ENCODE data around the gene GSG1L.

GSG1L gene

DNA sequence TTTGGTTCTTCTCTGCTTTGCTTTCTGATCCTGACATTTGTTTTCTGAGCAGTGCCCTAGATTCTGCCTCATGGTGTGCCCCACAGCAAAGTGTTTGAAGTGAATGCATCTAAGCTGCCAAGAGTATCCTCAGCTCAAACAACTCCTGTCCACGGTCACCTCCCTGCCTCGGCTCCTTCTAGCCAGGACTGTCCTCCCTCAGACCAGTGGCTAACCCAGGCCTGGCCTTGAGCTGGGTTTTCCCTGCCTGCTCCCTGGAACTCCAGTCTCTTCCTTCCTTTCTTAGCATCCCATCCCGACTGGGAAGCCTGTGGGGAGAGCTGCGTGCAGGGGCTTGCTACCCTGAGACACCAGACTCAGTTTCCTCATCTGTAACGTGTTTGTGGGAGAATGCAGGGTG lies 256.5 kb downstream of the GSG1L start:
- no peak for DNase-seq

DNA sequence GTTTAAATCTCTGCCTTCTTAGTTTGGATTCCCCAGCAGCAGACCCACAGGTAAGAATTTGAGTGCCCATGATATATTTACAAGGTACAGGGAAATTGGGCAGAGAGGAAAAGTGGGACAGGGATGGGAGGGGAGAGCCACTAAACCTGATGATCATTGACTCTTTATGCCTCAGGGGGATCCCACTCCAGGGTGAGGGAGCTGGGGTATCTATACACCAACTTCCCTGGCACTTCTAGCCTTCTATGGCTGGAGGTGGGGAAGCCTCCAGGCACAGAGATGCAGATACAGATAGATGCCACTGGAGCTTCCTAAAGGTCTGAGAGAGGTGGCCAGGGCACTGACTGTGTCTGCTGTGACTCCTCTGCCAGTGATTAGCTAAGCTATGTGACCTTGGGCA lies 257.1 kb downstream of the GSG1L start:
- DNase-seq, result no peak

DNA sequence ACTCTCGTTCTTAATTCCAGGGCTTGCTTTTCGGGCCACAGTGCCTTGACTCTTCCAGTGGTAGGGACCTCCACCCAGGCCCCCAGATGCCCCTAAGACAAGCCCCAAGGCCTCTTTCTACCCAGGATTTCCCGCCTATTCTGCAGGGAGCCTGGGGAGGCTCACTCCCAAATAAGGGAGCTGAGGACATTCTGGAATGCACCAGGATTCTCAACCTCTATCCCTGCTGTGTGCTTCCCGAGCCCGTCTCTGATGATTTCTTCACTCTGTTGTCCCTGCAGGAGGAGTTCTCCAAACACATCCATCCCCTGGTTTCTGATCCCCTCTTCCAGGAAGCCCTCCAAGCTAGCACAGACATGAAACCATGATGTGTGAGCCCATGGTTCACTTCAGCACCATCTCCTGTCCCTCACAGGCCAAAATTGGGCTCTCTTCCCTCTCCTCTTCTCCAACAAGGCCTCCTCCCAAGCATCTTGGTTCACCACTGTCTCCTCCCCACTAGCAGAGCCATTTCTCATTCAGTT lies 257.6 kb downstream of the GSG1L start:
- DNase-seq, result no peak

DNA sequence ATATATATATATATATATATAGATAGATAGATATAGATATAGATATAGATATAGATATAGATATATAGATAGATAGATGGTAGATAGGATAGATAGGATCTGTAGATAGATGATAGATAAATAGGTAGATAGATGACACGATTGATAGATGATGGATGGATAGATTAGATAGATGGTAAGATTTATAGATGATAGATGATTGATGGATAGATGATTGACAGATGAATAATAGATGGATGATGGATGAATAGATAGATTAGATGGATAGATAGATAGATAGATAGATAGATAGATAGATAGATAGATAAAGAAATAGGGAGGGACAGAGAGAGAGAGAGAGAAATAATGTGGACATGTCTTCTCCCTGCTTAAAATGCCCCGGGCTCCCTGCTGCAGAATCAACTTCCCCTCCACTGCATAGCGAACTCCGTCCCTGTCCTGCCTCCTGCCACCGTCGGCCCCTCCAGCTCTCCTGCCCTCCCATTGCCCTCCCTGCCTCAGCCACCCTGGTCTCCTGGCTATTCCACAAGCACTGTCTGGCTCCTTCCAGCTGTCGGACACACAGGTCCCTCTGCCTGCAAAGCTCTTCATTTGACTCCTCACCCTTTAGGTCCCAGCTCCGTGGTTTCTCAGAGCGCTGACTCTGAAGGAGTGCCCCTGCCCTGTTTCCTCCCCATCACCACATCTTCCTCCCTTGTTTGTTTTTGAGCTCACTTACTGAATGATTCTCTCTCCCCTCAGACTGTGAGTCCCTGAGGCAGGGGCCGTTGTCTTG lies 259.6 kb downstream of the GSG1L start:
- DNase-seq, result no peak

DNA sequence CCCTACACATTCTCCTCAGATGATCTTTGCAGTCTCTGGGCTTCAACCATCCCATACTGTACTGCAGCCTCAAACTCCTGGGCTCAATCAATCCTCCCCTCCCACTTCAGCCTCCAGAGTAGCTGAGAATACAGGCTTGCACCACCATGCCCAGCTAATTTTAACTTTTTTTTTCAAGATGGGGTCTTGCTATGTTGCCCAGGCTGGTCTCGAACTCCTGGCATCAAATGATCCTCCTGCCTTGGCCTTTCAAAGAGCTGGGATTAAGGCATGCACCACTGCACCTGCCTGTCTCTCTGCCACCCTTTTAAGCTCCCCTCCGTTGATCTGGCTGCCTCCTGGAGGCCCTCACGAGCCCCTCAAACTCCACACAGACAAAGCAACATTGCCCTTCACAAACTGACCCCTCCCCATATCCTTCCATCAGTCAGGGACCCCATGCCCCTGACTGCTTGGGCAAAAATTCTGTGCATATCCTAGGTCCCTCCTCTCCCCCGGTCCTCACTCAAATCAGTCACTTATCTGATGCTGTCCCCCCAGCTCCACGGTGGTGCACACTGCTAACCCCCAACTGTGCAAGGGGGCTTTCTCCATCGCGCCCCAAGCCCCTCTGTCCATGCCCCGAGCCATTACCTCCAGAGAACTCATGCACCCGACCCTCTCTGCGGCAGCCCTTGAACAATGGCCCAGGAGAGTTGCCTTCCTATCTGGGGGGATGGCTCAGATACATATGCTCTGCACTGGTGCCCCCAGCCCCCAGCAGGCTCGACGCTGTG lies 260.7 kb downstream of the GSG1L start:
- no peak for DNase-seq

DNA sequence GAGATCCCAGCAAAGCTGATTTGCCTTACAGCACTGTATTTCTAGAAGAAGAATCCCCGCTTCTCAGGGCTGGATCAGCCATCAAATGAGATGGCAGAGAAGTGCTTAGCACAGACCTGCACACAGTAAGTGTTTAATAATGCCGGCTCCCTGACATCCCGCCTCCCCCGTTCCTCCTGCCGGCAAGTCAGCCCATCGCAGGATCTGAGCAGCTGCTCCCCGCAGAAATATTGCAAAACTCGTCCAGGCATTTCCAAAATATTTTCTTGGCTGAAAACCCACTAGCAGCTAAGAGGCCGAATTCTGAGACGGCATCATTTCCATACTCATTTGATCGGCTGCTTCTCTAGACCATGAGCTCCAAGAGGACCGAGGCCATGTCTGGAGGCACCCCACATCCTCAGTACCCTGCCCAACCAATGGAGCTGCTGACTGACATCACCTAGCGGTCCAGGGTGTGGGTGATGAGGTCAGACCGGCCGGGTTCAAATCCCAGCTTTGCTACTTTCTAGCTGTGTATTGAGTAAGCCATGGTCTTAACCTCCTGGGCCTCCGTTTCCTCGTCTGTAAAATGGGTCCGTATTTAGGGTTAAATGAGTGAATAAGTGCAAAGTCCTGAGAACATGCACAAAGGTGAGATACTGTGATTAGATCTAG lies 262.1 kb downstream of the GSG1L start:
- no peak for DNase-seq

DNA sequence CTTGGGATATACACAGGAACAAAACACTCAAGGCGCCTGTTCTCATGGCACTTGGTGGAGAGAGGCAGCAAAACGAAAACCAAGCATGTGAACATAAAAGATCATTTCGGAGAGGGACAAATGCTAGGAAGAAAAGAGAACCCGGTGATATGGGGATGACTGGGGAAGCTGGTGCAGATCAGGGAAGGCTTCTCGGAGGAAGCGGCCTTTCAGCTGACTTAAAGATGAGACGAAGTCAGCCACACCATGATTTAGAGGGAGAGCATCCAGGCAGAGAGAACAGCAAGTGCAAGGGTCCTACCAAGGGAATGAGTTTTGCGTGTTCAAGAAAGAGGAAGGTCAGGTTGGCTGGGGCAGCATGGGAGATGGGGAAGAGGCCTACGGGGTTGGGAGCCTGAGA lies 262.7 kb downstream of the GSG1L start:
- no peak for DNase-seq

DNA sequence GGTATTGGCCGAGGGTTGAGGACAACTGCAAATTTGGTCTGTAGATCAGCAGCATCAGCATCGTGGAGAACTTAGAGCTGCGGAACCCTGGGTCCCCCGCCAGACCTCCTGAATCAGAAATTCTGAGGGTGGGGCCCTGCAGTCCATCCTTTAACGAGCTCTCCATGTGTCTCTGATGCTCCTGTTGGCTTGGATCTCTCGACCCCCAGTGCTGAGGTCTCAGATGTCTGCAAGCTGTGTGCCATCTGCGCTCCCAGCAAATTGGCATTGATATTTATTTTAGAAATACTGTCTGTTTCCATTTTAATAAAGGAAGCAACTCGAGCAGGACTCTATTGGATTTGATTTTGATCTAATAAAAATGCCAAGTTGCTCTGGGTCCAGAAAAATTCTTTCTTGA lies 263.6 kb downstream of the GSG1L start:
- DNase-seq, result no peak

DNA sequence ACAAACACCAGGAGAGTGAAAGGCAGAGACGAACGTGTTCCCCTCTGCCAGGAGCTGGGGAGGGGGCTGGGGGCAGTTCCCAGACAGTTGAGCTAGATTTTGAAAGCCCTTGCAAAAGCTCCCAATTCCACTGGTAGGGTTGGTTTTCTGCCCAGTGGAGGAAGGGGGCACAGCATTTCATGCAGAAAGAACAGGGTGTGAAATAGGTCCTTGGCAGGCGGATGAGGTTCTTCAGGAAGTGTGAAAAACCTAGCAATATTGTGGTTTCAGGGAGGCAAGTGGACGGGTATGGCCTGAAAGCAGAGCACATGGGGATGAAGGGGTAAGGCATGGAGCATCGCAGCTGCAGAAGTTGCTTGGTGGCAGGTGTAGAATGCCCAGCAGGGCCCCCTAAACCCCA lies 265.3 kb downstream of the GSG1L start:
- no peak for DNase-seq

DNA sequence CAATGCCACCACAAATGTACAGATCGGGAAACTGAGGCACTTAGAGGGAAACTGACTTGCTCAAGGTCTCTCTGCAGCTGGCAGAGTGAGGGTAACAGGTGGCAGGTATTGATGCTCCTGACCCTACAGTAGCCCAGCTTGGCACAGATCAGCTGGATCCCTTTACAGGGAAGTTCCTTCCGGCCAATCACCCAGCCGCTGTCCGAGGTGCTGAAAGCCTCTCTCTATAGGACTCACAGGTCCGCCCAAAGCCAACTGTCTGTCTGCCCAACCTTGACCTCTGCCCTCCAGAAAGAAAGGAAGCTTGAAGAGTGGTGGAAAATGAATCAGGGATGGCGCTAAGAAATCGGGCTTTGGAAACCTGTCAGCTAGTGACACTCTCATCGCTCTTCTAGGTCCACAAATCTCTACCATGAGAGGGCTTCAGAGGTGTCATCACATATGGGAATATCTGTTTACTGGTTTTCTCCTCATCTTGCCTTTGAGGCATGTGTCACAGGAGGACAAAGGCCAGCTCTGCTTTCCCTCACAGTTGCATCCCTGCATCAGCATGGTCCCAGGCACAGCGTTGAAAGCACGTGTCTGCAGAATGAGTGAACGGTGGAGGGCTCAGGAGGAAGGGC lies 267.4 kb downstream of the GSG1L start:
- no peak for DNase-seq

DNA sequence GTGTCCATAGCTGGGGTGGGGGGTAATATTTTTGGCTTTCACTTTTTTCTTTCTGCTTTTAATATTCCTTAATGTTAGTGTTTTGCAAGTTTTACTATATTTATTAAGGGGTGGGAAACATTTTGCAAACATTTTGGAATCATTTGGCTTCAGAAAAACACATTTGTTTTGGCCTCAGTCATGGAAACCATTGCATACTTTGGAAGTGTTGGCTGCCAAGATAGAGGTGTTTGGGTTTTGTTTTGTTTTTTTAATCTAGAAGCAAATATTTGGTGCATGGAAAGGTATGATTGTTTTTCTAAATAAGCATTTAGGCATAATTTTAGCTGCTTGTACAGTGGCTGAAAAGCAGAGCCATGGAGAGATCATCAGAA lies 270.3 kb downstream of the GSG1L start:
- DNase-seq, result no peak

DNA sequence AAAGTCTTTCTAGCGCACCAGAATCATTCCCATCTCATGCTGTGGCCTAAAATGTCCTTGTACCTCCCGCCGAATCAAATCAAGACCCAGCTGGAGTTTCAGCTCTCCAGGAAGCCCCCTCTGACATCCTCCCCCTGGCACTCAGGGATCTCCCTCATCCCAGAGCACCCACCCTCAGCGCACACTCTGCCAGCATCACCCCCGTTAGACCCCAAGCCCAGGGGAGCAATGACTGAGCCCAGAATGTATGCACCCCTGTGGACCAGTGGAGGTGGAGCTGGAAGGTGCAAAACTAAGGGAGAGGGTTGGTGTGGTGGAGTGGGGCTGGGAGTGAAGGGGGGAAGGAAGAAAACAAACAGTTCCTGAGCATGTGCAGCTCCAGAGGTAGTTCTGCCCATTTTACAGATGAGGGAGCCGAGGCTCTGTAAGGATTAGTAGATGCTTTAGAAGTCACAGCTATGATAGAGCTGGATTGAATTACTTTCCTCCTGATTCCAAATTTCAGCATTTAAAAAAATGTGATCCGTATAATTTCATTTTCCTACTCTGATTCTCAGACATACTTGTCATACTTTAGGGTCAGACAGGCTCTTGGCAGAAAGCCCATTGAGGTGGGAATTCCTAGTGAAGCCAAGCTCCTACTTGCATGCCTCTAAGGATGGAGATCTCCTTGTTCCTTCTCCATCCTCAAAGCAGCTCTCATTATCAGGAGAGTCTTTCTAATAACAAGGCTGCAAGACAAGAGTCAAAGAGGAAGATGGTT lies 270.8 kb downstream of the GSG1L start:
- DNase-seq, result no peak

DNA sequence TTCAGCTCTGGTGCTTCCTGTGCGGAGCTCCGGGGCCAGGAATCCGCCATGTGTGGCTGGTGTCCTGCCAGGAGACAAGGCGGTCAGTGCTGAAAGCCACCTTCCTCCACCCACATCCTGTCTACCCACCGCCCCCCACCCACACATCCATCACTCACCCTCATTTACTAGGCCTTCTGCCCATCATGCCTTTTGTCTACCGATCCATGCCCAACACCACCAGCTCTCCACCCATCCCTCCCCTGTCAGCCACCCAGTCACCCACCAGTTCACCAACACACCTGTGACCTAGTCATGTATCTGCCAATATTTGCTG lies 272.2 kb downstream of the GSG1L start:
- no peak for DNase-seq

DNA sequence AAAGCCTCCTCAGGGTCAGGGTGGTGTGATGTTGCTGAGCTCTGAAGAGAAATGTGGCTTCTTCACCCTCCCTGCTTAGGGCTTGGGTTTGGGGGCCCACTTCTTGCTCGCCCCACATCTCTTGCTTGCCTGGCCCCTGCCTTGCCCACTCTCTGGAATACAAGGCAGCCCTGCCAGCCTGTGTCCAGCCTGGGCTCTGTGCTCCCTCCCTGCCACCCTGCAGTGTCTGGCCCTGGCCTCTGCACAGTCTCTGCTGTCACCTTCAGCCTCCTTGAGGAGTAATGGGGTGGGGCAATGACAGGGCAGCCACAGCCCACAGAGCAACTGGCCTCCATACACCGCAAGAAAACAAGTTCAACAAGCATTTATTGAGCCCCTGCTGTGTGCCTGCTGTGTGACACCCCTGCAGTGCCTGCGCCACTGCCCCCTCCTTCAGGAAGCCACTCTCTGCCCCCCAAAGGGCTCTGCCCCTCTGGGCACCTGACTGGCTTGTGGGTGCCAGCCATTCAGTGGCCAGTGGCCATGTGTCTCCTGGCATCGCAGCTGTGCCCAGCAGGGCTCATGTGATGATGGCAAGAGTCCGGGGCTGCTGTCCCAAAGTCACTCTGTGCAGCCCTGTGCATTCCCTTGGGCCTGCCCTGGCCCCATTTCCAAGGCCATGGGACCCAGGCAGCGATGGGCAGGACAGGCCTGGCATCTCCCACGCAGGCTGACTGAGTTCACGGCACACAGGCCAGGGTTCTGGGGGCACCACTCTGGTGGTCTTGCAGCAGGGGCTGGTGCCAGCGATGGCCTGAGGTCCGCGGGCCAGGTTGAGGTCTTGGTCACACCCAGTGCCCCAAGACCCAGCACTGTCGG lies 272.7 kb downstream of the GSG1L start:
- DNase-seq, result no peak

DNA sequence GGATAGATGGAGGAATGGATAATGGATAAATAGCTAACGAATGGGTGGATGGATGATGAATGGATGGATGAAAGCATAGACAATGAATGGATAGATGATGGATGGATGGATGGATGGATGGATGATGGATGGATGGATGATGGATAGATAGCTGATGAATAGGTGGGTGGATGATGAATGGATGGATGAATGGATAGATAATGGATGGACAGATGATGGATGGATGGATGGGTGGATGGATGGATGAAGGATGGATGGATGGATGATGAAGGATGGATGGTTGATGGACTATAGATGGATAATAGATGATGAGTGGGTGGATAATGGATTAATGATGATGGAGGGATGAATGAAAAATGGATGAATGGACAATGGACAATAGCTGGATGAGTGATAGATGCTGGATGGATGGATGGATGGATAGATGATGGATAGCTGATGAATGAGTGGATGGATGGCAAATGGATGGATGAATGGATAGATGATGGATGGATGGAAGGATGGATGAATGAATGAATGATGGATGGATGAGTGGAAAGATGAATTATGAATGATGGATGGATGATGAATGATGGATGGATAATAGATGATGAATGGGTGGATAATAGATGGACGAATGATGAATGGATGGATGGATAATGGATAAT lies 273.8 kb downstream of the GSG1L start:
- no peak for DNase-seq

DNA sequence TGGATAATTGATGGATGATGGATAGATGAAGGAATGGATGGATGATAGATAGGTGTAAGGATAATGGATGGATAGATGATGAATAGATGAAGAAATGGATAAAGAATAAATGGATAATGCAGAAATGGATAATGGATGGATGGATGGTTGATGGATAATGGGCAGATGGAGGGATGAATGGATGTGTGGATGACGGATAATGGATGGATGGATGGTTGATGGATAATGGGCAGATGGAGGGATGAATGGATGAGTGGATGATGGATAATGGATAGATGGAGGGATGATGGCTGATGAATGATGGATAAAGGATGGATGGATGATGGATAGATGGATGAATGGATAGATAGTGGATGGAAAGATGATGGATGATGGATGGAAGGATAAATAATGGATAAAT lies 274.4 kb downstream of the GSG1L start:
- no peak for DNase-seq

DNA sequence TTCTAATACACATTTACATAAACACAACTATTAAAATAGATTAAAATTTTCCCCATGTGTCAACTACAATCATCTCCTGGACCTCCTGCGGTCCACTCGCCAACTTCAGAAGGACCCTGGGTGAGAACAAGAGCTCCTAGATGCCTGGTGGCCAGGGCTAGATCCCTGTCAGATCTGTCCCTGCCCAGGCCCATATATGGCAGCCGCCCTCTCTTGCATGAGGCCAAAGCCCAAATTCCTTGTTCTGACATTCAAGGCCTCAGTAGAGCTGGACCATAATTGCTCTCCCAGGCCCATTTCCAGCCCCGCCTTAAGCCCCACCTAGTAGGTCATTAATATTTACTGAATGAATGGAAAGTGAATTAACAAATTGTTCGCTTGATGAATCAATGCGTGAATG lies 275.8 kb downstream of the GSG1L start:
- DNase-seq, result no peak

DNA sequence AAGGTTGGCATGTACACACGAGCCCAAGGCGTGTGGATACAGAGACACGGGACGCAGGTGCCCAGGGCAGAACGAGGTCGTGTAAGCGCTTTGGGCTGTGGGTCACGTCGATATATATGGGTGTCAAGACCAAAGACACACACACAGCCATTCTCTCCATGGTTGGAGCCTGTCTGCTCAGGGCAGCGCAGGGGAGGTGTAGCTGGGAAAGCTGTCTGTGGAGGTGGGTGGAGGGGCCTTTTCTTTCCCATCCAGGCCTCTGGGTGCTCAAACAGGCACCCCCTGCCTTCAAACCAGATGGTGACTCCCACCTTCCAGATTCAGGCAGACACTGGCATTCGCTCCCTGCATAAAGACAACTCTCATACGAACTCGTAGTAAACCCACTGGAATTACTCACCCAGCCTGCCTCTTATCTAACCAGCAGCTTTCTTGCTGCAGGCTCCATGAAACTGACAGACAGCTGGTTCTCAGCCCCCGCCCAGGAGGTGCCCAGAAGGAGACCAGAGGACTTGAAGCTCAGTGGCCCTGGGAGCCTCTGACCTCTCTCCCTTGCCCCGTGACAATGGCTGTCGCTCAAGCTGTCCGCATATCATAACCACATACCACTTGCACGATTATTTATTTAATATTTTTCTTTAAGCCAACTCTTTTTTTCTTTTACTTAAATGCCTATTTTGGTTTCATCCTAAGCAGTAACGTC lies 276.4 kb downstream of the GSG1L start:
- DNase-seq, result no peak

DNA sequence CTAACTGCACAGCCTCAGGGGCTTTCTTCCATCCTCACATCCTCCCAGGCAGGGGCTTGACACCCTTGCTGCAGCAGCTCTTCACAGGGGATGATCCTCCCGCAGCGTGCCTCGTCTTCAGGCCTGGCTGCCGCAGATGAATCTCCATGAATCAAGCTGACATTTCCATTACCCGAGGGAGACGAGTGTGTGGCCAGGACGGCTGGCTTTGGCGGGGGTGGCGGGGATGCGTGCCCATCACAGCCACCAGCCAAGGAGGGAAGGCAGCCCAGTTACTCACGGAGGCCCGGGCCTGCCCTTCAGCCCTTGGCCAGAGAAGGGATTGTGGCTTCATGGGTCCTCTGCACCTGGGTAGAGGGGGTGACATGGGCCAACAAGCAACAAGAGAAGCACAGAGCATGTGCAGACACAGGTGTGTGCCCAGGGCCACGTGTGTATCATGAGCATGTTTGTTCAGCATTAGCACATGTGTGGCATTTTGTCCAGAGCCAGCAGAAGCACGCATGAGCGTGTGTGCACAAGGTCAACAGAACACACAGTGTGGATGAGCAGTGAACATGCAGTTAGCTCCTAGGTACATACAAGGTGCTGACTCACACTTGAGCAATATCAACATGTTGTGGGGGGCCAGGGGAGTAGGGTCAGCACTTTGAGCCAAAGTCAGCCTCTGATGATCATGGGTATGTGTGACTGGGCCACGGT lies 277.1 kb downstream of the GSG1L start:
- DNase-seq, result no peak

DNA sequence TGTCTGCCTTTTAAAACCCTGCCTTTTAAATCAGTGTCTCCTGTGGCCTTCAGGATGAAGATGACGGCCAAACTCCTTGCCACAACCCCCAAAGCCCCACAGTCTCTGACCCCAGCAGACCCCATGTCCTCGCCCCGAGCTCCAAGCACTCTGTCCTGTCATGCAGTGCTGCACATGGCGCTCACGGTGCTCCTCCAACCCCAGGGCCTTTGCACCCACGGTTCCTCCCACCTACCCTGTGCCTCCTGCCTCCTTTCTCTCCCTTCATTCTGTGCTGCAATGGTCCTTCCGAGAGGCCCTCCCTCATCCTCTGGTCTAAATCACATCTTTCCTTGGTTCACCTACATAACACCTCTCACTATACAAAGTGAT lies 278.2 kb downstream of the GSG1L start:
- DNase-seq, result no peak
